ENCODE data around the gene SPACA5B. TPM values are rescaled to one million over a fixed set of nuclear protein-coding genes. Genes with fewer than 3 reads are reported as not detected.
"Not testable (repeated sequence)": the region's sequence is repeated elsewhere in the genome, so short reads cannot be mapped to it uniquely, and the experiment has no call there.

SPACA5B gene
- total RNA-seq: not detected

DNA sequence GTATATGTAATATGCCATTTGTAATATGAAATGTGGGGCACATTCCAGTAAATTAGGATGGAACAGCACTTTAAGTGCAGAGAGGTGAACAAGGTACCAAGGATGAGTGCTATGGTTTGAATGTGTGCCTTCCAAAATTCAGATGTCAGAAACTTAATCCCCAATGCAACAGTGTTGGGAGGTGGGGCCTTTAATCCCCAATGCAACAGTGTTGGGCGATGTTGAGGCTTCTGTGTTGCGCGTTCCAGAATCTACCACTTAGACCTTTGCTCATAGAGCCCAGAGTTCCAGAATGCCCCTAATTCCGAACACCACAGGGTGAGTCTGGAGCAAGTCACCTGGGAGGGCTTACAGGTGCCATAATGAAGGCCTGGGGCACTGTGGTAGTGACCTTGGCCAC is at the start of gene SPACA5B:
Gene SPACA5B (plus strand): TSS at position 301 of the 400 bp plus-strand sequence. CDS start 62 bp downstream, at position 363.
- CTCF ChIA-PET: not testable (repeated sequence)

DNA sequence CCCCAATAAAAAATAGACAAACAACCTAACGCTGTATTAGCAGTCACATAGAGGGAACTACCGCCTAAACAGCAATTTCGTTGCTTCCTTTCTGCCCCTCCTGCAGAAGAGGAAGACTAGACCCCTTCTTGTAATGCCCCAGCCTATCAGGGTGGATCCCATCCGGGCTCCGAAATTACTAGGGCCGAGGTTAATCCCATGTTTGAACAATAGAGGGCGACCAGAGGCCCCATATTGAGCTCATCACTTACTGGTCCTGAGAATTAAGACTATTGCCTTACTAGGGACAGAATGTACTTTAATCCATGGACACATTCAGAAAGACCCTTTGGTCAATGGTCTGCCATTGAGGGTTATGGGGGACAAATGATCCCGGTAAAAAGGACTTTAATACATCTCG is 47.2 kb upstream of the SPACA5B start:
- no peaks in the 10 kb centered on the region for H3K27me3 Mint-ChIP-seq
- no peaks in the 10 kb centered on the region for H3K4me1 Mint-ChIP-seq
- H3K36me3 Mint-ChIP-seq (ENCODE audit: low read depth): no peaks in the 10 kb centered on the region
- H3K9me3 Mint-ChIP-seq: no peaks in the 10 kb centered on the region
- CTCF ChIA-PET: interaction anchor here (0.6 to 1.4 kb wide), 2 partner anchors 391 to 412 kb away, joined by 3 to 4 read pairs; no protein-coding TSS in a partner anchor
- DNase-seq: peak; percentile 54
- POLR2A ChIA-PET: no interaction called here
- H3K4me3 Mint-ChIP-seq: no peak overlapping the region
- no peak overlapping the region for H3K27ac Mint-ChIP-seq

More for the DNA sequence above, at the start of gene SPACA5B:
- H3K9me3 Mint-ChIP-seq; POLR2A ChIA-PET; DNase-seq; H3K27me3 Mint-ChIP-seq; H3K4me3 Mint-ChIP-seq; H3K4me1 Mint-ChIP-seq; H3K27ac Mint-ChIP-seq; H3K36me3 Mint-ChIP-seq (ENCODE audit: low read depth): not testable (repeated sequence)

DNA sequence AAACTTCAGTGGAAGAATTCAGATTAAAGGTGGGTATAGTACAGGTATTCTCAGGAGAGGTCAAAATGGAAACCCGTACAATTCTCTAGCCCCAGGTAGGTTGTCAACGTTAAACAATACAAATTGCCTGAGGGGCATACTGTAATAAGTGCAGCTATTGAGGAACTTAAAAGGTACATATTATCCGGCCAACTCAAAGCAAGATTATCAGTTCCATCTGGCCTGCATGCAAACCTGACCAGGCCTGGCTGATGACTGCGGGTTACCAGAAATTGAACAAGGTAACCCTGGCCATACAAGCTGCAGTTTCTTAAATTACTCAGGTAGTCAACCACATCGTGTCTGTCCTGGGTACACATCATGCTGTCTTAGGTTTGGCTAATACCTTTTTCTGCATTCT is 46.7 kb upstream of the SPACA5B start:
- no peaks in the 10 kb centered on the region for H3K27me3 Mint-ChIP-seq
- no peak for DNase-seq
- CTCF ChIA-PET: interaction anchor here (1.4 kb wide), 1 partner anchor 411 kb away, joined by 4 read pairs; no protein-coding TSS in a partner anchor
- H3K27ac Mint-ChIP-seq: no peak overlapping the region
- H3K4me3 Mint-ChIP-seq: no peak overlapping the region
- no peaks in the 10 kb centered on the region for H3K36me3 Mint-ChIP-seq (ENCODE audit: low read depth)
- POLR2A ChIA-PET: no interaction called here
- H3K9me3 Mint-ChIP-seq: no peaks in the 10 kb centered on the region
- H3K4me1 Mint-ChIP-seq: no peaks in the 10 kb centered on the region

DNA sequence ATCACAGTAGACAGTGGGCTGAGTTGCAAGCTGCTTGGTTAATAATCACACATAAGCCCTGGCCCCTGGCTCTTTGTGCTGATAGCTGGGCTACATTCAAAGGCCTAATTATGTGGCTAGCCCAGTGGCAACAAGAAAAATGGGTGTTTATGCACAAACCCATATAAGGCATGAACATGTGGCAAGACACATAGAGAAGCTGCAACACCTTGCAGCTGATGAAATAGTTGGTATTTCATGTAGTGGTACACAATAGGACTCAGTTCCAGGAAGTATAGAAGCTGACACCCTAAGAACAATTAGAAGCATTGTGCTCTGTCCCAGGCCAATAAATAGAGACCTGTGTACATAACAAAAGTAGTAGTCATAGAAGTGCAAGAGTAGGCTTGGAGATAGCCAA is 44.3 kb upstream of the SPACA5B start:
- Mint-ChIP-seq H3K27ac (no peak overlapping the region), H3K9me3 (no peaks in the 10 kb centered on the region), H3K4me3 (no peak overlapping the region), H3K4me1 (no peaks in the 10 kb centered on the region), H3K36me3 (ENCODE audit: low read depth) (no peaks in the 10 kb centered on the region), H3K27me3 (no peaks in the 10 kb centered on the region)
- DNase-seq: no peak
- ChIA-PET CTCF (no interaction called here), POLR2A (no interaction called here)

DNA sequence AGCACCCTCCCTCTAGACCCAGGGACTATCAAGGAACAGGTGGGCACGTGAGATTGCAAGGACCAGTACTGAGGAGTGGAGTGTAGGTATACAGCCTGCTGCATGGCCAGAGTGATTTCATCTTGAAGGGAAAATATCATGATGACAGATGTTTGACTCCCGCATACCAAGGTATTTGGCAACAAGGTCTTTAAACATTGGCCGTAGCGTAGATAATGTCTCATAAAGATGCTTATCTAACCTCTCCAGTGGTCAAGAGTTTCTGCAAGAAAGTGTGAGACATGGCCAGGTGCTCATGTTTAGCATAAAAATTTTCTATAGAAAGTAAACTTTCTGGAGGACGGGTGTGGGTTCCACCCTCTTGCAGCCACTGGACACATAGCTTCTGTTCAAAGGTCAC is 40.3 kb upstream of the SPACA5B start:
- DNase-seq: no peak
- Mint-ChIP-seq H3K27ac (no peak overlapping the region), H3K9me3 (no peaks in the 10 kb centered on the region), H3K4me3 (no peak overlapping the region), H3K36me3 (ENCODE audit: low read depth) (no peaks in the 10 kb centered on the region), H3K27me3 (no peaks in the 10 kb centered on the region), H3K4me1 (no peaks in the 10 kb centered on the region)
- ChIA-PET CTCF (no interaction called here), POLR2A (no interaction called here)

DNA sequence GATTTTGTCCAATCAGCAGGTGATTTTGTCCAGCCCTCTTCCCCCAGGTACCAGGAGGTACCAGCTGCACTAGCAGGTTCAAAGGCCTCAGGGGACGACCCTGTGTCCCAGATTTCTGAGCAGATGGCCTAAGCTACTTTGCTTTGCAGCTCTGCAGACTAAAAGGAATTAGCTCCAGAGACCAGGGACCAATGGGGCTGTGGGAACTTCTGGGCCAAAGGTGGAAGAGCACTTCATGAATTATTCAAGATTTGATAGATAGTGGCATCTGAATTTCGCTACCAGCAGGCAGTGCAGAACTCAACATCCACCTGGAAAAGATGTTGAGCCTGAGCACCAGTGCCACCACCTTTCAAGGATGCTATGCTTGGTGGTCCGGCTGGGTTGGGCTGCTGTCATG is 37.9 kb upstream of the SPACA5B start:
- H3K27me3 Mint-ChIP-seq; POLR2A ChIA-PET; H3K27ac Mint-ChIP-seq; H3K36me3 Mint-ChIP-seq (ENCODE audit: low read depth); H3K4me1 Mint-ChIP-seq; CTCF ChIA-PET; H3K4me3 Mint-ChIP-seq; H3K9me3 Mint-ChIP-seq; DNase-seq: not testable (repeated sequence)

DNA sequence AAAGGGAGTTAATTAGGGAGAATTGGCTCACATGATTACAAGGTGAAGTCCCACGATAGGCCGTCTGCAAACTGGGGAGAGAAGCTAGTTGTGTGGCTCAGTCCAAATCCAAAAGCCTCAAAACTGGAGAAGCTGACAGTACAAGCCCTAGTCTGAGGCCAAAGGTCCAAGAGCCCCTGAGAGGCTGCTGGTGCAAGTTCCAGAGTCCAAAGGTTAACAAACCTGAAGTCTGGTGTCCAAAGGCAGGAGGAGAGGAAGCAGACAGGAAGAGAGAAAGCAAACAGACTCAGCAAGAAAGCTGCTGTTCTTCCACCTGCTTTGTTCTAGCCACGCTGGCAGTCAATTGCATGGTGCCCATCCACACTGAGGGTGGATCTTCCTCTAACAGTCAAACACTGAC is 29.0 kb upstream of the SPACA5B start:
- Mint-ChIP-seq H3K4me3 (no peak overlapping the region), H3K27ac (no peak overlapping the region), H3K4me1 (no peaks in the 10 kb centered on the region), H3K9me3 (no peaks in the 10 kb centered on the region), H3K27me3 (peaks cover 4% of the 10 kb centered on the region), H3K36me3 (ENCODE audit: low read depth) (no peaks in the 10 kb centered on the region)
- ChIA-PET CTCF (no interaction called here), POLR2A (no interaction called here)
- DNase-seq: no peak

DNA sequence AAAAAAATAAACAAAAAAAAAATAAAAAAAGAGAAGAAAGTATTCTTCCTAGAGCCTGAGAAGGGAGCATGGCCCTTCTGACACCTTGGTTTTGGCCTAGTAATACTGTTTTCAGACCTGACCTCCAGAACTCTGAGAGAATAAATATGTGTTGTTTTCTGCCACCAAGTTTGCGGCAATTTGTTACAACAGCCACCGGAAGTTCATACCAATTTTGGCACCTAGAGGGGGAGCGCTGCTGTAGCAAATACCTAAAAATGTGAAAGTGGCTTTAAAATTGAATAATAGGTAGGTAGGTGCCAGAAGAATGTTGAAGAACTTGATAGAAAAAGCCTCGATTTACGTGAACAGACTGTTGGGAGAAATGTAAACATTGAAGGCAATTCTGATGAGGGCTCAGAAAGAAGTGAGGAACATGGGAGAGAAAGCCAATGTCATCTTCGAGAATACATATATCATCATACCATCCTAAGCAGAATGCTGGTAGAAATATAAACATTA is 27.5 kb upstream of the SPACA5B start:
- Mint-ChIP-seq H3K36me3 (ENCODE audit: low read depth) (no peaks in the 10 kb centered on the region), H3K27ac (no peak overlapping the region), H3K4me3 (no peak overlapping the region), H3K4me1 (no peaks in the 10 kb centered on the region), H3K9me3 (no peaks in the 10 kb centered on the region), H3K27me3 (peaks cover 4% of the 10 kb centered on the region)
- CTCF ChIA-PET: no interaction called here
- DNase-seq: no peak
- POLR2A ChIA-PET: no interaction called here

DNA sequence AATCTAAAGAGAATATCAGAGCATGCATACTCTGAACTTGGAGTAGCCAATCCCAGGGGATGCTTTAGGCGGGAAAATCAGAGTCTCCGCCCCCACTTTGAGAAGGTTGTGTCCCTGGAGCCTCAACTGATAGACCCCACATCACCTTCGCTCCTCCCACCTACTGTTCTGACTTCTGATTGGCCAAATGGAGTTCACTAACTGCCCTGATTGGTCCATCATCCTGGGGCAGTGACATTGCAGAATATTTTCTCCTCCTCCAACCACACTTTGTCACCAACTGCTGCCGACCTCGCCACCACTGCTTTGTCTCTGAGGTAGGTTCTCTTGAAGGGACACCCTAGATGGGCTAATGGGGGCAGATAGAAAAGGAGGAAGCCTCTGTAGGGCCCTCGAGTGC is 22.7 kb upstream of the SPACA5B start:
- Mint-ChIP-seq H3K36me3 (ENCODE audit: low read depth) (no peaks in the 10 kb centered on the region), H3K4me3 (no peak overlapping the region), H3K27ac (no peak overlapping the region), H3K27me3 (peaks cover 4% of the 10 kb centered on the region), H3K4me1 (no peaks in the 10 kb centered on the region), H3K9me3 (no peaks in the 10 kb centered on the region)
- DNase-seq: no peak
- ChIA-PET POLR2A (no interaction called here), CTCF (no interaction called here)

DNA sequence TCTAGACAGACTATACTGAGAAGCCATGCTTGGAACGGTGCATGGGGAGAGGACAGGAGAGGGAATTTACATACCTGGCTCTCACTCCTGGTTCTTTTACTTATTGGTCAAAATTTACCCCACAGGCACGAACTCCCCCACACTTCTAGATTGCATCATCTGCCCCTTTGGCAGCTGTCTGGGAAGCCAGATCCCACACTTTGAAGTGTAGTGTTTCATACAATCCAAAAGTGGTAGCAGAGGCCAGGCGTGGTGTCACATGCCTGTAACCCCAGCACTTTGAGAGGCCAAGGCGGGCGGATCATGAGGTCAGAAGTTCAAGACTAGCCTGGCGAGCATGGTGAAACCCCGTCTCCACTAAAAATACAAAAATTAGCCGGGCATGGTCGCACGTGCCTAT is 5.1 kb upstream of the SPACA5B start:
- H3K9me3 Mint-ChIP-seq; DNase-seq; CTCF ChIA-PET; H3K36me3 Mint-ChIP-seq (ENCODE audit: low read depth); H3K4me1 Mint-ChIP-seq; POLR2A ChIA-PET; H3K4me3 Mint-ChIP-seq; H3K27ac Mint-ChIP-seq; H3K27me3 Mint-ChIP-seq: not testable (repeated sequence)

DNA sequence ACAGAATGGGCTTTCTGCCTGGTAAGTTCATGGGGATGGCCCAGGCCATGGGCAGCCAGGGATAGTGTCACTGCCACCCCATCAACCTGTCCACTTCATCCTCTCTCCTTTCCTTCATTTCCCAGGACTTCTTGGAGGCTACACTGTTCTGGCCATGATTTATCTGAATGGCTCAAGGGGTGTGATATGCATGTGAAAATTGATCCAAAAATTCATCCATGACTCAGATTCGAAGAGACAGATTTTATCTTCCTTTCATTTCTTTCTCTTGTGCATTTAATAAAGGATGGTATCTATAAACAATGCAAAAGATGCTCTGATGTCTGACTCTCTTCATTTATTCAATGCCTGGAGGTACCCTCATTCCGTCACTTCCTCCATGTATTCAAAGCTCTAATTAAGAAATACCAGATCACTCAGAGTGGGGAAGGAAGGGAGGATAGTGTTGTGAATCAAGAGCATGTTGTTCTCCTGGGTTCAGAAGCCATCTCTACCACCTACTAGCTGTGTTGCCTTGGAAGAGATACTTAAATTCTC is 1.9 kb downstream of the SPACA5B start:
- H3K36me3 Mint-ChIP-seq (ENCODE audit: low read depth); H3K4me1 Mint-ChIP-seq; H3K4me3 Mint-ChIP-seq; DNase-seq; POLR2A ChIA-PET; H3K27ac Mint-ChIP-seq; H3K9me3 Mint-ChIP-seq; CTCF ChIA-PET; H3K27me3 Mint-ChIP-seq: not testable (repeated sequence)

DNA sequence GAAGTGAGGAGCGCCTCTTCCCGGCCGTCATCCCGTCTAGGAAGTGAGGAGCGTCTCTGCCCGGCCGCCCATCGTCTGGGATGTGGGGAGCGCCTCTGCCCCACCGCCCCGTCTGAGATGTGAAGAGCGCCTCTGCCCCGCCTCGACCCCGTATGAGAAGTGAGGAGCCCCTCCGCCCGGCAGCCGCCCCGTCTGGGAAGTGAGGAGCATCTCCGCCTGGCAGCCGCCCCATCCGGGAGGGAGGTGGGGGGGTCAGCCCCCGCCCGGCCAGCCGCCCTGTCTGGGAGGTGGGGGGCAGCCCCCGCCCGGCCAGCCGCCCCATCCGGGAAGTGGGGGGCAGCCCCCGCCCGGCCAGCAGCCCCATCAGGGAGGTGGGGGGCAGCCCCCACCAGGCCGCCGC is 8.7 kb downstream of the SPACA5B start:
- H3K9me3 Mint-ChIP-seq; DNase-seq; H3K27ac Mint-ChIP-seq; CTCF ChIA-PET; H3K27me3 Mint-ChIP-seq; H3K36me3 Mint-ChIP-seq (ENCODE audit: low read depth); H3K4me1 Mint-ChIP-seq; H3K4me3 Mint-ChIP-seq; POLR2A ChIA-PET: not testable (repeated sequence)

DNA sequence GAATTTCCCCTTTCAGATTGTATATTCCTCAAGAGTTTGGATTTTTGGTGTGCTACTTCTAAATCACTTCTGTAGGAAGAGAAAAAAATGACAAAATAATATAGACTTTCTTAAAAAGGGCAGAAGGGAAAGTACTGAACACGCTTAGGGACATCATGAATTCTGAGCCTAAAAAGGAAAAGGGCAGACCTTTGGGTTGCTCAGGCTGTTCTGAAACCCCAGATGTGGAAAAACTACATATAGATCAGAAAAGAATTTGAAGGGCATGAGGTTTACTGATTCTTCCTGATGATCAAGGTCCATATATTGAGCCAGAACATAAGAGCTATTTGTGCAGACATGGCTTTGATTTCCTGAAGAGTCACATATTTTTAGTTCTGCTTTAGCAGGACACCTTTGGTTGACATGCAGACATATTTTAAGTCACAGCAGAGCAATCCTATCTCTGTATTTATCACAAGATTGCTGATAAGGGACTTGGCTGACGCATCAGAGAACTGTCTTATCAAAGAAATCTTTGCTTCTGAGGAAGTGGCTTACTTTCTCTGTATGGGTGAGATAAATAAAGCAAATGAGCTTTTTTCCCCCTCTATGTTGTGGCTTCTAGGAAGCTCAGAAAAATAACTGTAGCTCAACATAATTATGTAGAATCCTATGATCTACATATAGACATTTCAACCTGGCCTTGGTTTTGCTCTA is 11.5 kb downstream of the SPACA5B start:
- DNase-seq: not testable (repeated sequence)

DNA sequence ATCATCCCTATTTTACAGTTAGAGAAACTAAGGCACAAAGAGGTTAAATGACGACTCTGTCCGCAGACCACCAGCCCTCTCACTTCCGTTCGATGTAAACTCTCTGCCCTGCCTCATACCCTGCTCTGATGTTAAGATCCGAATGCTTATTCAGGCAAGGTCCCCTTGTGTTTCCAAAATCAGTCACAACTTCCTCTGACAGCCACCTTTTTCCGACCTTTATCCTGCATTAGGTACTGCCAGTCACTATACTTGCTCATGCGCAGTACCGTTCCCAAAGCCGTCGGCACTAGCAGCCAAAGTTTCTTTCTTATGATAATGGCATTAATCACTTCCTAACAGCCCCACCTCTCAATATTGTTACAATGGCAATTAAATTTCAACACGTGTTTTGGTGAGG is 12.3 kb downstream of the SPACA5B start:
- DNase-seq: peak; percentile 16
- H3K27me3 Mint-ChIP-seq; H3K36me3 Mint-ChIP-seq (ENCODE audit: low read depth); POLR2A ChIA-PET; H3K4me3 Mint-ChIP-seq; H3K4me1 Mint-ChIP-seq; H3K9me3 Mint-ChIP-seq; CTCF ChIA-PET; H3K27ac Mint-ChIP-seq: not testable (repeated sequence)

More for the DNA sequence above, 11.5 kb downstream of the SPACA5B start:
- H3K9me3 Mint-ChIP-seq; H3K27me3 Mint-ChIP-seq; H3K4me3 Mint-ChIP-seq; POLR2A ChIA-PET; H3K36me3 Mint-ChIP-seq (ENCODE audit: low read depth); H3K27ac Mint-ChIP-seq; H3K4me1 Mint-ChIP-seq; CTCF ChIA-PET: not testable (repeated sequence)

Data from activated CD4-positive, alpha-beta memory T cell treated with anti-CD3 and anti-CD28 coated beads, Interleukin-2, amount 10 ng/mL, durations not matched to agents 7 days and 5 days (primary cell).